Loucy (cell line): ENCODE measurements around the gene CFAP210.

Experiments
- H2AFZ ChIP-seq: fragments of 200-600 bp; sonication (generic); 2 replicates; pipeline ENCODE4 v1.6.0; 2016; ENCODE audit warnings: antibody characterized with exemption, mild to moderate bottlenecking, low read length, moderate library complexity
- H3F3A ChIP-seq: fragments of 200-600 bp; 2 replicates; pipeline ENCODE4 v1.6.0; 2016; ENCODE audit warnings: antibody characterized with exemption, low read depth, mild to moderate bottlenecking
- H3K27me3 ChIP-seq: fragments of 200-600 bp; sonication (generic); 2 replicates; pipeline ENCODE4 v1.6.1; 2014; ENCODE audit warnings: low read length, mild to moderate bottlenecking; ENCODE audit not compliant: insufficient read depth, poor library complexity, severe bottlenecking
- H3K36me3 ChIP-seq: fragments of 200-600 bp; sonication (generic); 2 replicates; pipeline ENCODE4 v1.6.1; 2016; ENCODE audit warnings: low read length; ENCODE audit not compliant: insufficient read depth
- H3K4me1 ChIP-seq: fragments of 200-600 bp; sonication (generic); 2 replicates; pipeline ENCODE4 v1.5.1; 2014; ENCODE audit warnings: low read length, mild to moderate bottlenecking; ENCODE audit not compliant: insufficient read depth, poor library complexity, severe bottlenecking
- H3K4me2 ChIP-seq: fragments of 200-600 bp; sonication (generic); 2 replicates; pipeline ENCODE4 v1.6.0; 2014; ENCODE audit warnings: antibody characterized with exemption, low read length, low read depth, mild to moderate bottlenecking; ENCODE audit not compliant: poor library complexity, severe bottlenecking
- H3K4me3 ChIP-seq: fragments of 200-600 bp; sonication (generic); 2 replicates; pipeline ENCODE4 v1.5.1; 2014; ENCODE audit warnings: low read length, mild to moderate bottlenecking, mixed read lengths; ENCODE audit not compliant: poor library complexity, severe bottlenecking
- H3K79me2 ChIP-seq: fragments of 200-600 bp; sonication (generic); 2 replicates; pipeline ENCODE4 v1.6.1; 2014; ENCODE audit warnings: low read length; ENCODE audit not compliant: insufficient read depth
- H3K9ac ChIP-seq: fragments of 200-600 bp; sonication (generic); 2 replicates; pipeline ENCODE4 v1.6.0; 2014; ENCODE audit warnings: mild to moderate bottlenecking, low read depth, low read length, moderate library complexity; ENCODE audit not compliant: poor library complexity, severe bottlenecking
- H3K9me2 ChIP-seq: fragments of 200-600 bp; sonication (generic); replicated peaks from 2 replicates; pipeline ENCODE4 v1.6.1; 2016; ENCODE audit warnings: low read depth, low read length, mixed read lengths
- H3K9me3 ChIP-seq: fragments of 200-600 bp; sonication (generic); 2 replicates; pipeline ENCODE4 v1.6.1; 2014; ENCODE audit warnings: mild to moderate bottlenecking, antibody characterized with exemption, low read length, low read depth; ENCODE audit not compliant: insufficient read depth
- H4K20me1 ChIP-seq: fragments of 200-600 bp; sonication (generic); 2 replicates; pipeline ENCODE4 v1.6.0; 2014; ENCODE audit warnings: antibody characterized with exemption, low read length, mild to moderate bottlenecking; ENCODE audit not compliant: insufficient read depth, poor library complexity, severe bottlenecking
- CTCF ChIP-seq: fragments of 200-600 bp; sonication (generic); conservative IDR thresholded peaks from 2 replicates; pipeline ENCODE4 v1.5.1; 2014; ENCODE audit warnings: mild to moderate bottlenecking, antibody characterized with exemption, low read length
- EZH2phosphoT487 ChIP-seq: fragments of 200-600 bp; IDR thresholded peaks from 2 replicates; pipeline ENCODE4 v1.6.1; 2018; ENCODE audit warnings: antibody characterized with exemption, mild to moderate bottlenecking, moderate library complexity, borderline replicate concordance

CFAP210 gene

GRCh38 chr2:169718930-169719504, 24.8 kb upstream of the CFAP210 start:
- no peak overlapping the region for H3K9ac ChIP-seq
- no peaks in the 10 kb centered on the region for H3K27me3 ChIP-seq
- TF ChIP-seq CTCF (no peak), EZH2phosphoT487 (no peak)
- H3K4me2 ChIP-seq: no peak overlapping the region
- H3K4me1 ChIP-seq: no peaks in the 10 kb centered on the region
- H2AFZ ChIP-seq: no peak overlapping the region
- no peaks in the 10 kb centered on the region for H3K36me3 ChIP-seq
- no peak overlapping the region for H3K4me3 ChIP-seq
- H3F3A ChIP-seq: no peaks in the 10 kb centered on the region
- no peaks in the 10 kb centered on the region for H3K79me2 ChIP-seq
- H4K20me1 ChIP-seq: no peaks in the 10 kb centered on the region
- H3K9me2 ChIP-seq: no peaks in the 10 kb centered on the region
- no peaks in the 10 kb centered on the region for H3K9me3 ChIP-seq

- no peaks in the 10 kb centered on the region for H3K79me2 ChIP-seq
- H3K9ac ChIP-seq: no peak overlapping the region
- H3K4me1 ChIP-seq: no peaks in the 10 kb centered on the region
- no peaks in the 10 kb centered on the region for H3K36me3 ChIP-seq
- no peak overlapping the region for H3K4me2 ChIP-seq
- no peak overlapping the region for H3K4me3 ChIP-seq
- no peaks in the 10 kb centered on the region for H4K20me1 ChIP-seq
- no peak for TF ChIP-seq EZH2phosphoT487
- TF ChIP-seq CTCF: no peak
- H3F3A ChIP-seq: no peaks in the 10 kb centered on the region
- no peaks in the 10 kb centered on the region for H3K9me3 ChIP-seq
- no peaks in the 10 kb centered on the region for H3K27me3 ChIP-seq
- no peak overlapping the region for H2AFZ ChIP-seq
- H3K9me2 ChIP-seq: no peaks in the 10 kb centered on the region
Observed at GRCh38 chr2:169717691-169718063, 23.5 kb upstream of the CFAP210 start.

- TF ChIP-seq CTCF (no peak), EZH2phosphoT487 (no peak)
- Histone ChIP-seq H3K4me1 (no peaks in the 10 kb centered on the region), H3K27me3 (no peaks in the 10 kb centered on the region), H3K79me2 (no peaks in the 10 kb centered on the region), H3K4me3 (no peak overlapping the region), H3K9ac (no peak overlapping the region), H2AFZ (no peak overlapping the region), H3K9me2 (no peaks in the 10 kb centered on the region), H4K20me1 (no peaks in the 10 kb centered on the region), H3K9me3 (no peaks in the 10 kb centered on the region), H3F3A (no peaks in the 10 kb centered on the region), H3K4me2 (no peak overlapping the region), H3K36me3 (no peaks in the 10 kb centered on the region)
Observed at GRCh38 chr2:169716938-169717690, 22.9 kb upstream of the CFAP210 start.
